A549 (cell line): ENCODE results near the gene TMEM59L. TPM values are rescaled to one million over a fixed set of nuclear protein-coding genes. Genes with fewer than 3 reads are reported as not detected.

Experiments
- ATAC-seq, 2 experiments: fragments of 200-7000 bp in 1 of 2; fragments of >200 bp in 1 of 2; cut with Nextera tagmentation in 1 of 2; cut with Tn5 transposase in 1 of 2; 3 replicates each; pipeline versions ENCODE4 v1.8.0 to v1.9.1; 2018 to 2020; ENCODE audit warnings: mild to moderate bottlenecking in 1 of 2, moderate library complexity in 1 of 2
- CTCF ChIA-PET: fragments of 300-600 bp; sonication (Branson Sonifier 250); formaldehyde crosslinking; extraction: SDS; loops from one replicate; lab custom pipeline; 2021; ENCODE audit warnings: antibody characterized with exemption, inconsistent platforms; lab: Yijun Ruan, JAX
- POLR2A ChIA-PET: fragments of 350-600 bp; formaldehyde crosslinking; extraction: SDS; loops from one replicate; lab custom pipeline; 2021; ENCODE audit warnings: antibody characterized with exemption, inconsistent platforms; lab: Yijun Ruan, JAX
- DNase-seq, 2 experiments: peaks; one replicate each; pipeline versions ENCODE4 v3.0.0 to v3.0.0-alpha.2; 2011 to 2016; ENCODE audit warnings: low read depth in 1 of 2, low spot score in 1 of 2
- FAIRE-seq: peaks from 2 replicates; lab custom pipeline; 2011; peaks lifted over from hg19 to GRCh38; lab: Jason Lieb, UNC
- H3K27ac ChIP-seq, 2 experiments: fragments of >200 bp; sonication (Bioruptor Twin); formaldehyde crosslinking; 3 replicates each; pipeline ENCODE4 v1.5.1; 2016 to 2017
- H3K4me1 ChIP-seq: fragments of >200 bp; sonication (Bioruptor Twin); formaldehyde crosslinking; 3 replicates; pipeline ENCODE4 v1.6.1; 2016
- H3K4me2 ChIP-seq: fragments of >200 bp; sonication (Bioruptor Twin); formaldehyde crosslinking; 3 replicates; pipeline ENCODE4 v1.6.1; 2016
- H3K4me3 ChIP-seq: fragments of >200 bp; sonication (Bioruptor Twin); formaldehyde crosslinking; 3 replicates; pipeline ENCODE4 v1.5.1; 2016
- H3K9me3 ChIP-seq: fragments of >200 bp; sonication (Bioruptor Twin); formaldehyde crosslinking; 3 replicates; pipeline ENCODE4 v1.6.1; 2016
- BHLHE40 ChIP-seq: IDR thresholded peaks from 2 replicates; pipeline ENCODE4 v1.6.1; 2012; ENCODE audit warnings: low read depth, low read length, inconsistent platforms
- CBX2 ChIP-seq: fragments of 200-600 bp; sonication (generic); IDR thresholded peaks from 2 replicates; pipeline ENCODE4 v1.6.1; 2016; ENCODE audit warnings: low read depth, mild to moderate bottlenecking, borderline replicate concordance
- EHF ChIP-seq: fragments of 250-450 bp; sonication (Bioruptor Pico); IDR thresholded peaks from 2 replicates; pipeline ENCODE4 v1.5.0; 2020; ENCODE audit warnings: mild to moderate bottlenecking
- EP300 ChIP-seq, 2 experiments: fragments of >200 bp; sonication (Bioruptor Twin); formaldehyde crosslinking; IDR thresholded peaks; 2 replicates in 1 of 2; 3 replicates in 1 of 2; pipeline ENCODE4 v1.6.1; 2016 to 2017
- FOSB ChIP-seq: fragments of 250-450 bp; sonication (Bioruptor Pico); IDR thresholded peaks from 2 replicates; pipeline ENCODE4 v1.5.0; 2020; ENCODE audit warnings: mild to moderate bottlenecking, moderate library complexity
- HDAC2 ChIP-seq: fragments of 200-600 bp; sonication (generic); IDR thresholded peaks from 2 replicates; pipeline ENCODE4 v1.6.1; 2016
- HOXB5 ChIP-seq: fragments of 250-450 bp; sonication (Bioruptor Pico); IDR thresholded peaks from 2 replicates; pipeline ENCODE4 v1.5.0; 2020; ENCODE audit warnings: mild to moderate bottlenecking, moderate library complexity
- JUN ChIP-seq, 2 experiments: fragments of >200 bp; sonication (Bioruptor Twin); formaldehyde crosslinking; IDR thresholded peaks; 2 replicates in 1 of 2; 3 replicates in 1 of 2; pipeline ENCODE4 v1.6.1; 2016 to 2017
- MAZ ChIP-seq: fragments of 150-350 bp; IDR thresholded peaks from 2 replicates; pipeline ENCODE4 v1.6.1; 2014; ENCODE audit warnings: antibody characterized with exemption, low read depth, low read length, borderline replicate concordance
- MYC ChIP-seq: IDR thresholded peaks from 2 replicates; pipeline ENCODE4 v1.6.1; 2012; ENCODE audit warnings: mild to moderate bottlenecking, inconsistent platforms, low read length, improper control_type of control experiment, borderline replicate concordance
- RFX5 ChIP-seq: fragments of 450-650 bp; IDR thresholded peaks from 2 replicates; pipeline ENCODE4 v1.7.1; 2014; ENCODE audit warnings: antibody characterized with exemption, mild to moderate bottlenecking, moderate library complexity
- RNF2 ChIP-seq: fragments of 200-600 bp; sonication (generic); IDR thresholded peaks from 2 replicates; pipeline ENCODE4 v1.6.1; 2016; ENCODE audit warnings: low read depth, mild to moderate bottlenecking, antibody characterized with exemption, moderate library complexity, borderline replicate concordance
- SMC3 ChIP-seq: fragments of >200 bp; sonication (Bioruptor Twin); formaldehyde crosslinking; IDR thresholded peaks from 3 replicates; pipeline ENCODE4 v1.6.1; 2018; ENCODE audit warnings: inconsistent platforms
- ZC3H11A ChIP-seq: fragments of 450-650 bp; IDR thresholded peaks from 2 replicates; pipeline ENCODE4 v1.6.1; 2014; ENCODE audit warnings: antibody characterized with exemption, mild to moderate bottlenecking
- WGBS: methylation state at CpG from one replicate; pipeline ENCODE4 v1.1.6; 2017; ENCODE audit errors: missing lambda C conversion rate; 5-methylcytosine and 5-hydroxymethylcytosine counted together
- polyA plus RNA-seq, 4 experiments: library from polyadenylated mRNA; depleted of rRNA in 3 of 4; stranded (reverse); fragments of >200 nt; fragmentation: RNase III in 1 of 4; extraction: RNeasy Plus Mini Kit Qiagen cat#74134 plus additional on column Dnase treatment in 1 of 4; gene quantifications; 2 replicates in 3 of 4; 3 replicates in 1 of 4; pipeline ENCODE4 v1.2.3, GENCODE V29; 2011 to 2017
- TF ChIP-seq, protein P1 (sequence below): fragments of 250-450 bp; sonication (Bioruptor Pico); IDR thresholded peaks from 2 replicates; pipeline ENCODE4 v1.5.0; 2020; ENCODE audit warnings: low read depth, mild to moderate bottlenecking, moderate library complexity
- TF ChIP-seq, protein P2 (sequence below): IDR thresholded peaks from 2 replicates; pipeline ENCODE4 v1.6.1; 2012; ENCODE audit warnings: low read depth, borderline replicate concordance
- TF ChIP-seq, protein P3 (sequence below): IDR thresholded peaks from 2 replicates; pipeline ENCODE4 v1.6.1; 2012
- TF ChIP-seq, protein P4 (sequence below): fragments of >200 bp; sonication (Bioruptor Twin); formaldehyde crosslinking; IDR thresholded peaks from 3 replicates; pipeline ENCODE4 v1.5.1; 2016
- TF ChIP-seq, protein P5 (sequence below): fragments of 200-600 bp; sonication (generic); IDR thresholded peaks from 2 replicates; pipeline ENCODE4 v1.6.1; 2016; ENCODE audit warnings: antibody characterized with exemption, mild to moderate bottlenecking, moderate library complexity

TMEM59L gene
- polyA plus RNA-seq, 2 of the 4 experiments (the other 2 are of a cell fraction), result 0.94 to 4.6 TPM

DNA sequence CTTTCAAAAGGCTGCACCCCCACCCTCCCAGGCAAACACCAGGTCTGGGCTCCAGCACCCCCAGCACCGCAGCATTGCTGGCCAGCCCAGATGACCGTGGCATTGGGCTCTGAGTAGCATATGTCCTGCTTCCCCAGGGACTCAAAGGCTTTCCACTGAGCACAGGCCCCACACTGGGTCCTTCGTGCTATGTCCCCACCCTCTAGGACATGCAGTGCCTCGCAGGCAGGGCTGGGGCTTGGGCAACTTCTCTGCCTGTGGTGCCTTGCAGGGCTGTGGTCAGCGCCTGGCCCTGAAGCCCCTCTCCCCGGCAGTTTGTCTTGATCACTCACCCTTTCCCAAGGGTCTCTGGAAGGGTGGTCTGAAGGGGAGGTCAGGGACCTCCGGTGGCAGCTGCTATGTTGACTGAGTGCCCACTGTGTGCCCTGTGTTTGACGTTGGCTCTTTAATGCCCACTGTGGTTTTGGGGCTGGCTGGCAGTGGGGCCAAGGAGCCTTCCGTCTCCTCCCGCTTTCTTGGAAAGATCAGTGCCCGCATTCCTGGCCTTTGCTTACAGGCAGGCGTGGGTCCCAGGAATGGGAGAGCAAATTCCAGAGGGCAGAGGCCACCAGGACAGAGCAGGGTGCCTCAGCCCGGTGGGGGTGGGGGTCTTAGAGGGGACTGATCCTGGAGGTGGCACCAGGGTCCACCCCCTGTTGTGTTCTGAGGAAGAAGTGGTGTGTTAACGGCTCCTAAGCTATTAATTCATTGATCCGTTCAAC, 50.5 kb downstream of the TMEM59L start:
- ATAC-seq, result no peak
- FAIRE-seq, result no peak
- TF ChIP-seq, protein P1, sequence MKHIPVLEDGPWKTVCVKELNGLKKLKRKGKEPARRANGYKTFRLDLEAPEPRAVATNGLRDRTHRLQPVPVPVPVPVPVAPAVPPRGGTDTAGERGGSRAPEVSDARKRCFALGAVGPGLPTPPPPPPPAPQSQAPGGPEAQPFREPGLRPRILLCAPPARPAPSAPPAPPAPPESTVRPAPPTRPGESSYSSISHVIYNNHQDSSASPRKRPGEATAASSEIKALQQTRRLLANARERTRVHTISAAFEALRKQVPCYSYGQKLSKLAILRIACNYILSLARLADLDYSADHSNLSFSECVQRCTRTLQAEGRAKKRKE, result no peak
- TF ChIP-seq SMC3 (no peak), FOSB (CRISPR knock-in tag) (no peak), MYC (no peak), BHLHE40 (no peak), ZC3H11A (no peak), CBX2 (no peak), RFX5 (no peak), JUN (IDR thresholded peaks at IDR 0.05) (no peak), MAZ (no peak), EHF (no peak), HOXB5 (CRISPR knock-in tag) (no peak), EP300 (IDR thresholded peaks at IDR 0.05) (no peak), RNF2 (no peak), HDAC2 (no peak)
- TF ChIP-seq, protein P2, sequence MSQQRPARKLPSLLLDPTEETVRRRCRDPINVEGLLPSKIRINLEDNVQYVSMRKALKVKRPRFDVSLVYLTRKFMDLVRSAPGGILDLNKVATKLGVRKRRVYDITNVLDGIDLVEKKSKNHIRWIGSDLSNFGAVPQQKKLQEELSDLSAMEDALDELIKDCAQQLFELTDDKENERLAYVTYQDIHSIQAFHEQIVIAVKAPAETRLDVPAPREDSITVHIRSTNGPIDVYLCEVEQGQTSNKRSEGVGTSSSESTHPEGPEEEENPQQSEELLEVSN, result no peak
- TF ChIP-seq, protein P3, sequence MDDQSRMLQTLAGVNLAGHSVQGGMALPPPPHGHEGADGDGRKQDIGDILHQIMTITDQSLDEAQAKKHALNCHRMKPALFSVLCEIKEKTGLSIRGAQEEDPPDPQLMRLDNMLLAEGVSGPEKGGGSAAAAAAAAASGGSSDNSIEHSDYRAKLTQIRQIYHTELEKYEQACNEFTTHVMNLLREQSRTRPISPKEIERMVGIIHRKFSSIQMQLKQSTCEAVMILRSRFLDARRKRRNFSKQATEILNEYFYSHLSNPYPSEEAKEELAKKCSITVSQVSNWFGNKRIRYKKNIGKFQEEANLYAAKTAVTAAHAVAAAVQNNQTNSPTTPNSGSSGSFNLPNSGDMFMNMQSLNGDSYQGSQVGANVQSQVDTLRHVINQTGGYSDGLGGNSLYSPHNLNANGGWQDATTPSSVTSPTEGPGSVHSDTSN, result no peak
- TF ChIP-seq, protein P4, sequence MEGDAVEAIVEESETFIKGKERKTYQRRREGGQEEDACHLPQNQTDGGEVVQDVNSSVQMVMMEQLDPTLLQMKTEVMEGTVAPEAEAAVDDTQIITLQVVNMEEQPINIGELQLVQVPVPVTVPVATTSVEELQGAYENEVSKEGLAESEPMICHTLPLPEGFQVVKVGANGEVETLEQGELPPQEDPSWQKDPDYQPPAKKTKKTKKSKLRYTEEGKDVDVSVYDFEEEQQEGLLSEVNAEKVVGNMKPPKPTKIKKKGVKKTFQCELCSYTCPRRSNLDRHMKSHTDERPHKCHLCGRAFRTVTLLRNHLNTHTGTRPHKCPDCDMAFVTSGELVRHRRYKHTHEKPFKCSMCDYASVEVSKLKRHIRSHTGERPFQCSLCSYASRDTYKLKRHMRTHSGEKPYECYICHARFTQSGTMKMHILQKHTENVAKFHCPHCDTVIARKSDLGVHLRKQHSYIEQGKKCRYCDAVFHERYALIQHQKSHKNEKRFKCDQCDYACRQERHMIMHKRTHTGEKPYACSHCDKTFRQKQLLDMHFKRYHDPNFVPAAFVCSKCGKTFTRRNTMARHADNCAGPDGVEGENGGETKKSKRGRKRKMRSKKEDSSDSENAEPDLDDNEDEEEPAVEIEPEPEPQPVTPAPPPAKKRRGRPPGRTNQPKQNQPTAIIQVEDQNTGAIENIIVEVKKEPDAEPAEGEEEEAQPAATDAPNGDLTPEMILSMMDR, result no peak
- TF ChIP-seq, protein P5, sequence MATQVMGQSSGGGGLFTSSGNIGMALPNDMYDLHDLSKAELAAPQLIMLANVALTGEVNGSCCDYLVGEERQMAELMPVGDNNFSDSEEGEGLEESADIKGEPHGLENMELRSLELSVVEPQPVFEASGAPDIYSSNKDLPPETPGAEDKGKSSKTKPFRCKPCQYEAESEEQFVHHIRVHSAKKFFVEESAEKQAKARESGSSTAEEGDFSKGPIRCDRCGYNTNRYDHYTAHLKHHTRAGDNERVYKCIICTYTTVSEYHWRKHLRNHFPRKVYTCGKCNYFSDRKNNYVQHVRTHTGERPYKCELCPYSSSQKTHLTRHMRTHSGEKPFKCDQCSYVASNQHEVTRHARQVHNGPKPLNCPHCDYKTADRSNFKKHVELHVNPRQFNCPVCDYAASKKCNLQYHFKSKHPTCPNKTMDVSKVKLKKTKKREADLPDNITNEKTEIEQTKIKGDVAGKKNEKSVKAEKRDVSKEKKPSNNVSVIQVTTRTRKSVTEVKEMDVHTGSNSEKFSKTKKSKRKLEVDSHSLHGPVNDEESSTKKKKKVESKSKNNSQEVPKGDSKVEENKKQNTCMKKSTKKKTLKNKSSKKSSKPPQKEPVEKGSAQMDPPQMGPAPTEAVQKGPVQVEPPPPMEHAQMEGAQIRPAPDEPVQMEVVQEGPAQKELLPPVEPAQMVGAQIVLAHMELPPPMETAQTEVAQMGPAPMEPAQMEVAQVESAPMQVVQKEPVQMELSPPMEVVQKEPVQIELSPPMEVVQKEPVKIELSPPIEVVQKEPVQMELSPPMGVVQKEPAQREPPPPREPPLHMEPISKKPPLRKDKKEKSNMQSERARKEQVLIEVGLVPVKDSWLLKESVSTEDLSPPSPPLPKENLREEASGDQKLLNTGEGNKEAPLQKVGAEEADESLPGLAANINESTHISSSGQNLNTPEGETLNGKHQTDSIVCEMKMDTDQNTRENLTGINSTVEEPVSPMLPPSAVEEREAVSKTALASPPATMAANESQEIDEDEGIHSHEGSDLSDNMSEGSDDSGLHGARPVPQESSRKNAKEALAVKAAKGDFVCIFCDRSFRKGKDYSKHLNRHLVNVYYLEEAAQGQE, result no peak
- 0 out of 3 replicates have a peak overlapping the region, but pooled peaks have one; percentile 28 for H3K4me2 ChIP-seq
- CTCF ChIA-PET, result no interaction called here
- 91% methylated on average over 4 of the region's 15 CpGs for WGBS
- DNase-seq, result no peak
- H3K4me3 ChIP-seq, result no peak overlapping the region
- H3K27ac ChIP-seq, result peak overlapping the region; percentile 28 to 80; a peak in 3 of 6 replicates
- peaks cover 45% of the 10 kb centered on the region for H3K4me1 ChIP-seq
- POLR2A ChIA-PET, result no interaction called here
- no peaks in the 10 kb centered on the region for H3K9me3 ChIP-seq
